IPS-NIHi7 (cell line): ENCODE results near the gene BMP10.

Experiments used
- DNase-seq: peaks from one replicate; pipeline ENCODE4 v3.0.0; 2012; ENCODE audit warnings: mixed read lengths; ENCODE audit errors: extremely low spot score

Gene BMP10

GRCh38 chr2:68817306-68817705 lies 53.9 kb downstream of the BMP10 start:
- DNase-seq, result no peak
